GM12878 (cell line): ENCODE results near the gene MS4A6E. TPM values are rescaled to one million over a fixed set of nuclear protein-coding genes. Genes with fewer than 3 reads are reported as not detected.

Source experiments
- ATAC-seq: fragments of 200-7000 bp; cut with Tn5 transposase; 3 replicates; pipeline ENCODE4 v1.9.1; 2020; ENCODE audit warnings: mild to moderate bottlenecking, moderate library complexity
- BruUV-seq: library from RNA; stranded (reverse); fragments of 400-500 nt; replicated peaks from 2 replicates; lab custom pipeline; 2021; lab: Mats Ljungman, UMichigan
- CTCF ChIA-PET: fragments of 300-600 bp; sonication (Branson Sonifier 250); formaldehyde crosslinking; extraction: SDS; loops from one replicate; lab custom pipeline; 2021; ENCODE audit warnings: inconsistent platforms; lab: Yijun Ruan, JAX
- POLR2A ChIA-PET: fragments of 350-600 bp; formaldehyde crosslinking; extraction: SDS; loops from one replicate; lab custom pipeline; 2021; ENCODE audit warnings: inconsistent platforms; lab: Charles Lee
- RAD21 ChIA-PET: fragments of 300-600 bp; sonication (Branson Sonifier 250); formaldehyde crosslinking; loops from one replicate; lab custom pipeline; 2023; ENCODE audit warnings: antibody characterized with exemption; ENCODE audit not compliant: unreplicated experiment; lab: Charles Lee
- SMC1A ChIA-PET: fragments of 300-600 bp; sonication (Branson Sonifier 250); formaldehyde crosslinking; loops from one replicate; lab custom pipeline; 2023; ENCODE audit not compliant: unreplicated experiment, uncharacterized antibody; lab: Charles Lee
- DNase-seq: peaks from one replicate; pipeline ENCODE4 v3.0.0-alpha.2; 2011; ENCODE audit warnings: low read depth, low spot score
- FAIRE-seq: peaks from 3 replicates; lab custom pipeline; 2011; peaks lifted over from hg19 to GRCh38; lab: Jason Lieb, UNC
- H2AFZ ChIP-seq: 2 replicates; pipeline ENCODE4 v1.6.0; 2011; ENCODE audit warnings: low read depth, low read length, control low read depth; ENCODE audit not compliant: control insufficient read depth
- H3K27ac ChIP-seq: 2 replicates; pipeline ENCODE4 v1.5.1; 2011; ENCODE audit warnings: control low read depth; ENCODE audit not compliant: control insufficient read depth, insufficient read depth
- H3K27me3 ChIP-seq, 2 experiments: replicated peaks in 1 of 2; 2 replicates each; pipeline versions ENCODE4 v1.6.0 to v1.6.1; 2011; ENCODE audit warnings: low read length in 1 of 2; ENCODE audit not compliant: control insufficient read depth in 2 of 2, insufficient read depth in 2 of 2
- H3K36me3 ChIP-seq, 2 experiments: 2 replicates each; pipeline ENCODE4 v1.5.1; 2011; ENCODE audit warnings: low read length in 1 of 2; ENCODE audit not compliant: control insufficient read depth in 2 of 2, insufficient read depth in 2 of 2
- H3K4me1 ChIP-seq: 2 replicates; pipeline ENCODE4 v1.6.1; 2011; ENCODE audit warnings: mild to moderate bottlenecking, low read length, moderate library complexity, mixed read lengths; ENCODE audit not compliant: control insufficient read depth, insufficient read depth
- H3K4me2 ChIP-seq: 2 replicates; pipeline ENCODE4 v1.6.0; 2011; ENCODE audit warnings: control low read depth; ENCODE audit not compliant: control insufficient read depth, insufficient read depth
- H3K4me3 ChIP-seq: fragments of 200-600 bp; sonication (generic); 2 replicates; pipeline ENCODE4 v1.5.1; 2016
- H3K79me2 ChIP-seq: 2 replicates; pipeline ENCODE4 v1.6.0; 2011; ENCODE audit warnings: low read length; ENCODE audit not compliant: control insufficient read depth, insufficient read depth
- H3K9ac ChIP-seq: 2 replicates; pipeline ENCODE4 v1.8.0; 2011; ENCODE audit warnings: low read length, control low read depth, mixed read lengths; ENCODE audit not compliant: control insufficient read depth, insufficient read depth
- H3K9me3 ChIP-seq: replicated peaks from 3 replicates; pipeline ENCODE4 v1.5.1; 2011; ENCODE audit warnings: mild to moderate bottlenecking, low read length; ENCODE audit not compliant: control insufficient read depth, insufficient read depth
- H4K20me1 ChIP-seq: 2 replicates; pipeline ENCODE4 v1.6.0; 2011; ENCODE audit not compliant: control insufficient read depth, insufficient read depth
- ATF7 ChIP-seq: fragments of 450-650 bp; IDR thresholded peaks from 2 replicates; pipeline ENCODE4 v1.6.1; 2016; ENCODE audit warnings: low read depth, mild to moderate bottlenecking
- CBFB ChIP-seq: IDR thresholded peaks from 2 replicates; pipeline ENCODE4 v1.6.1; 2016; ENCODE audit warnings: antibody characterized with exemption, low read depth
- GATAD2B ChIP-seq: fragments of 450-650 bp; conservative IDR thresholded peaks from 2 replicates; pipeline ENCODE4 v1.6.1; 2017; ENCODE audit warnings: low read depth, mild to moderate bottlenecking, moderate library complexity
- JUND ChIP-seq: IDR thresholded peaks from 2 replicates; pipeline ENCODE4 v1.6.1; 2012; ENCODE audit warnings: low read depth, mild to moderate bottlenecking, low read length, improper control_type of control experiment, moderate library complexity
- MTA2 ChIP-seq: fragments of 450-650 bp; IDR thresholded peaks from 2 replicates; pipeline ENCODE4 v1.6.1; 2016; ENCODE audit warnings: low read depth, mild to moderate bottlenecking, moderate library complexity
- NFYB ChIP-seq: IDR thresholded peaks from 2 replicates; pipeline ENCODE4 v1.6.1; 2011; ENCODE audit warnings: low read depth, mild to moderate bottlenecking, low read length, improper control_type of control experiment, moderate library complexity; ENCODE audit not compliant: insufficient read depth
- RB1 ChIP-seq: fragments of 450-650 bp; formaldehyde crosslinking; IDR thresholded peaks from 2 replicates; pipeline ENCODE4 v1.6.1; 2017; ENCODE audit warnings: mild to moderate bottlenecking, borderline replicate concordance
- RBBP5 ChIP-seq: fragments of 200-600 bp; sonication (generic); conservative IDR thresholded peaks from 2 replicates; pipeline ENCODE4 v1.6.1; 2016
- STAT1 ChIP-seq: fragments of 450-650 bp; conservative IDR thresholded peaks from 2 replicates; pipeline ENCODE4 v1.6.1; 2014; ENCODE audit warnings: antibody characterized with exemption, mild to moderate bottlenecking
- TAF1 ChIP-seq: IDR thresholded peaks from 2 replicates; pipeline ENCODE4 v1.6.1; 2011; ENCODE audit warnings: mild to moderate bottlenecking, low read depth, low read length, borderline replicate concordance
- USF1 ChIP-seq: IDR thresholded peaks from 2 replicates; pipeline ENCODE4 v1.6.1; 2011; ENCODE audit warnings: borderline replicate concordance, low read depth, mild to moderate bottlenecking, moderate library complexity, mixed read lengths, low read length; ENCODE audit not compliant: insufficient read depth; ENCODE audit errors: extremely low read length
- ZBTB11 ChIP-seq: fragments of 450-650 bp; formaldehyde crosslinking; IDR thresholded peaks from 2 replicates; pipeline ENCODE4 v1.5.0; 2022; ENCODE audit warnings: mild to moderate bottlenecking, missing genetic modification characterization
- ZBTB40 ChIP-seq: fragments of 450-650 bp; IDR thresholded peaks from 2 replicates; pipeline ENCODE4 v1.6.1; 2016; ENCODE audit warnings: mild to moderate bottlenecking, moderate library complexity, borderline replicate concordance
- ZSCAN29 ChIP-seq: fragments of 450-650 bp; IDR thresholded peaks from 2 replicates; pipeline ENCODE4 v1.6.1; 2017; ENCODE audit warnings: mild to moderate bottlenecking, moderate library complexity
- ZZZ3 ChIP-seq: IDR thresholded peaks from 2 replicates; pipeline ENCODE4 v1.6.1; 2011; ENCODE audit warnings: low read depth; ENCODE audit not compliant: control insufficient read depth, insufficient read length
- WGBS: methylation state at CpG from one replicate; pipeline ENCODE4 v1.1.6; 2016; ENCODE audit warnings: low lambda C conversion rate; ENCODE audit not compliant: insufficient replicate concordance, insufficient coverage; ENCODE audit errors: missing lambda C conversion rate; 5-methylcytosine and 5-hydroxymethylcytosine counted together
- in situ Hi-C: fragments of 300-500 bp; cut with MboI; formaldehyde crosslinking; loops from 9 replicates; pipeline ENCODE4 v1.14.3; 2018; ENCODE audit warnings: mixed read lengths
- intact Hi-C: fragments of 100-400 bp; cut with micrococcal nuclease; formaldehyde crosslinking; loops from one replicate; pipeline ENCODE4 v1.14.2; 2022; ENCODE audit not compliant: unreplicated experiment
- polyA plus RNA-seq, 11 experiments: library from polyadenylated mRNA; depleted of rRNA in 4 of 11; unstranded in 6 of 11; stranded (reverse) in 5 of 11; fragments of >200 nt; fragmentation: Nextera tagmentation in 4 of 11; fragmentation: Illumina TruSeq in 1 of 11; extraction: Ambion mirVana in 4 of 11; extraction: Trizol in 1 of 11; gene quantifications; 1 replicate in 1 of 11; 2 replicates in 10 of 11; pipeline versions ENCODE4 v1.2.1 to v1.2.3, GENCODE V29; 2011 to 2016; ENCODE audit warnings: inconsistent platforms in 2 of 11, missing spikeins in 2 of 11, low read depth in 1 of 11
- total RNA-seq, 4 experiments: library from RNA; depleted of rRNA in 3 of 4; stranded (reverse); fragments of >200 nt in 3 of 4; fragmentation: Illumina TruSeq in 1 of 4; extraction: Trizol in 1 of 4; gene quantifications; 2 replicates each; pipeline versions ENCODE4 v1.2.1 to v1.2.3, GENCODE V29; 2013 to 2021

The MS4A6E gene
- total and polyA plus RNA-seq, 10 of the 15 experiments (the other 5 are each of a cell fraction or from before 2014, with no cell fraction given), result 0.14 to 0.86 (median 0.47) TPM; not detected in 5

- Histone ChIP-seq H2AFZ (peak overlapping the region; percentile 61), H3K36me3 (no peaks in the 10 kb centered on the region), H3K4me2 (peak overlapping the region; percentile 65), H3K79me2 (no peaks in the 10 kb centered on the region), H3K9ac (peak overlapping the region; percentile 19; the same call in 1 of the 2 replicates), H3K4me1 (peaks cover 19% of the 10 kb centered on the region), H4K20me1 (no peaks in the 10 kb centered on the region), H3K27ac (peak overlapping the region; percentile 73), H3K27me3 (no peaks in the 10 kb centered on the region), H3K4me3 (no peak overlapping the region), H3K9me3 (peaks cover 4% of the 10 kb centered on the region; the same call in 2 of the 3 replicates)
- WGBS, result 23% methylated on average over 5 of the region's 5 CpGs
- DNase-seq (peak; percentile 71), ATAC-seq (peak; percentile 97), FAIRE-seq (peak; percentile 89)
- intact Hi-C loops (no loop called here), in situ Hi-C loops (no loop called here)
- CTCF ChIA-PET, result interaction anchor here (1.3 to 2.5 kb wide), 4 partner anchors 11 to 44 kb away, joined by 3 to 8 read pairs (median 5); partner anchors contain the start of gene MS4A7
- SMC1A ChIA-PET, result interaction anchor here (1.0 to 2.6 kb wide), 6 partner anchors 8 to 68 kb away, joined by 5 to 9 read pairs (median 8); partner anchors contain the start of genes MS4A14 and MS4A7
- BruUV-seq, result no TSS peak
- RAD21 ChIA-PET, result interaction anchor here (0.6 to 2.2 kb wide), 7 partner anchors 10 to 374 kb away, joined by 3 to 6 read pairs (median 3); no protein-coding TSS in a partner anchor
- POLR2A ChIA-PET, result interaction anchor here (0.6 to 1.7 kb wide), 3 partner anchors 11 to 79 kb away, joined by 3 to 5 read pairs (median 3); partner anchors contain the start of gene MS4A7
- TF ChIP-seq NFYB (peak; percentile 56; the same call in 1 of the 2 replicates), USF1 (peak; percentile 65), JUND (no peak), TAF1 (no peak), ATF7 (peak; percentile 15; the same call in 1 of the 2 replicates), GATAD2B (no peak), RBBP5 (no peak), ZBTB11 (no peak), MTA2 (peak; percentile 41; the same call in 1 of the 2 replicates), CBFB (no peak), ZZZ3 (no peak), ZBTB40 (no peak), STAT1 (no peak), ZSCAN29 (no peak), RB1 (no peak)
Measured at GRCh38 chr11:60389279-60389910, 62.3 kb downstream of the MS4A6E start.
